Ramos (cell line): ENCODE results near the gene NCOA7.
"Not testable (repeated sequence)": the region's sequence is repeated elsewhere in the genome, so short reads cannot be mapped to it uniquely, and the experiment has no call there.

ENCODE experiments used
- in situ Hi-C: fragments of 300-500 bp; cut with MboI; formaldehyde crosslinking; loops from one replicate; pipeline ENCODE4 v1.14.3; 2022; ENCODE audit warnings: low sequenced_read_pairs; ENCODE audit not compliant: unreplicated experiment

The NCOA7 gene

DNA sequence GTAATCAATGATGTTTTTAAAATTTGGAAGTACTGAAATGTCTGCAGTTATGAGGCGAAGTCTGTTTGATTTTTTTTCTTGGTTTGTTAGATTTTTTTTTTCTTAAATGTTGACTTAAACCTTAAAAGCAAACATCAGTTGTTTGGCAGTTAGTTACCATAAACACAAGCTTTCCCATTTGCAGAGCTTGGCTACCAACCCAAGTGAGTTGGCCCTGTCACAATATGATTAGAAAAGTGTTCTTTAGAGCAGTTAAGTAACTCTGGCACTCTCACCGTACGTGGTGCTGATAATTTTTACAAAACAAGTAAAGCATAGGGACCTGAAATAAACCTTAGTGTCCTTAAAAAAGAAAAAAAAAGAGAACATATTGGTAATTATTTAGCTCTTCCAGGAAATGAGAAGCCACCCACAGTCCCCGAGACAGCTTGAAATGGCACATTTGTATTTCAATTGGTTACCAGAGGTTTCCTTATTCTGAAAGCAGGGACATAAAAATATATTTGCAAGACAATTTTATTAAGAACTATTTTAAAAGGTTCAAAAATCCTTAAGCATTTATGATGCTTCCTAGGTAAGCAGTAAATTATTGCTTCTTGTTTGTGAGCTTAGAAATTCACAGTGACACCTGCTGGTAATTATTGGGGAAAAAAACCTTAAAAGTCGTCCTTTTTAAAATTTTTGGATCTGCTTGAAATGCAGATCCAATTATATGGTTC is 37.4 kb upstream of the NCOA7 start:
- in situ Hi-C loops: loop anchor here (25.0 kb wide), 1 partner anchor 241 kb away; no protein-coding TSS in a partner anchor

- in situ Hi-C loops: loop anchor here (25.0 kb wide), 1 partner anchor 242 kb away; no protein-coding TSS in a partner anchor
Observed at GRCh38 chr6:125753937-125754259, 36.9 kb upstream of the NCOA7 start.

- in situ Hi-C loops: loop anchor here (25.0 kb wide), 1 partner anchor 242 kb away; no protein-coding TSS in a partner anchor
Observed at GRCh38 chr6:125754566-125754965, 36.2 kb upstream of the NCOA7 start.

DNA sequence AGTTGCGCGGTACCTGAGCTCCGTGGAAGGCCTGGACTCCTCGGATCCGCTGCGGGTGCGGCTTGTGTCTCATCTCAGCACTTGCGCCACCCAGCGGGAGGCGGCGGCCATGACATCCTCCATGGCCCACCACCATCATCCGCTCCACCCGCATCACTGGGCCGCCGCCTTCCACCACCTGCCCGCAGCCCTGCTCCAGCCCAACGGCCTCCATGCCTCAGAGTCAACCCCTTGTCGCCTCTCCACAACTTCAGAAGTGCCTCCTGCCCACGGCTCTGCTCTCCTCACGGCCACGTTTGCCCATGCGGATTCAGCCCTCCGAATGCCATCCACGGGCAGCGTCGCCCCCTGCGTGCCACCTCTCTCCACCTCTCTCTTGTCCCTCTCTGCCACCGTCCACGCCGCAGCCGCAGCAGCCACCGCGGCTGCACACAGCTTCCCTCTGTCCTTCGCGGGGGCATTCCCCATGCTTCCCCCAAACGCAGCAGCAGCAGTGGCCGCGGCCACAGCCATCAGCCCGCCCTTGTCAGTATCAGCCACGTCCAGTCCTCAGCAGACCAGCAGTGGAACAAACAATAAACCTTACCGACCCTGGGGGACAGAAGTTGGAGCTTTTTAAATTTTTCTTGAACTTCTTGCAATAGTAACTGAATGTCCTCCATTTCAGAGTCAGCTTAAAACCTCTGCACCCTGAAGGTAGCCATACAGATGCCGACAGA is 31.4 kb upstream of the NCOA7 start:
- in situ Hi-C loops: loop anchor here (25.0 kb wide), 1 partner anchor 247 kb away; no protein-coding TSS in a partner anchor

- in situ Hi-C loops: loop anchor here (25.0 kb wide), 1 partner anchor 248 kb away; no protein-coding TSS in a partner anchor
Observed at GRCh38 chr6:125759959-125760457, 30.8 kb upstream of the NCOA7 start.

- in situ Hi-C loops: loop anchor here (25.0 kb wide), 1 partner anchor 252 kb away; no protein-coding TSS in a partner anchor
Observed at GRCh38 chr6:125764121-125764671, 26.6 kb upstream of the NCOA7 start.

DNA sequence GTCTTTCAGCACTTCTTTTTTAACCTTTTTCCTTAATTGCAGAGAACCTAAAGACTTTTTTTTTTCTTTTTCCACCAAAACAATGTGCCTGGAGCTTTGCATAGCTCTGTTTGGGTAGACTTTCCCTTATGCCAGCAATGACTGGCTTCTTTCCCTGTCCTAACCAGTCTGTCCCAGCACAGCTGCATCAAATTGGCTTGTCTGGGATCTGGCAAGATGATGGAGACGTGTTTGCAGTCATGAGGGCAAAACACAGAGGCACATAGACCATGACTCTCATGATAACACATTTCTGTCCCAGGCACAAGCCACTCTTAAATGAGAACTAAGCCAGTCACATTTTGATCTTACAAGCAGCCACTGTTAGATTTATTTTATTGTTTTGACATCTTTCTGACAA is 24.8 kb upstream of the NCOA7 start:
- in situ Hi-C loops: loop anchor here (5.0 to 25.0 kb wide), 2 partner anchors 254 to 454 kb away; no protein-coding TSS in a partner anchor

DNA sequence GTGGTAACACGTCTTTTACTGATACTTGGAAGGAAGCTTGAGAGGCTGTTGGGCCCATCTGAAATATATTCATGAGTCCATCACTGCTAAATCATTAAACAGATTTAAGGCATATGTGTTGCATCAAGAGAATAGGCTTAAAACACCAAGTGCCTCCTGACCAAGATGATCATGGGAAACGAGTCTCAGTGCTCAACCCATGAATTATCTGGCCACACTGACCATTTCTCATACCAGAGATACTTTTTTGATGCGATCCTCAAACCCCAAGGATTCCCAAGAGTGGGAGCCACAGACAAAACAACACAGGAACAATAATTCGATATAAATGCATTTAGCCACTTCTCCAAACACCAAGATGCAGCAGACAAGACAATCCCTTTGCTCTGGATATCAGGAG is 24.1 kb upstream of the NCOA7 start:
- in situ Hi-C loops: loop anchor here (5.0 to 25.0 kb wide), 2 partner anchors 254 to 454 kb away; no protein-coding TSS in a partner anchor

GRCh38 chr6:125769147-125769783 is 21.5 kb upstream of the NCOA7 start:
- in situ Hi-C loops: loop anchor here (5.0 to 25.0 kb wide), 2 partner anchors 257 to 457 kb away; no protein-coding TSS in a partner anchor

DNA sequence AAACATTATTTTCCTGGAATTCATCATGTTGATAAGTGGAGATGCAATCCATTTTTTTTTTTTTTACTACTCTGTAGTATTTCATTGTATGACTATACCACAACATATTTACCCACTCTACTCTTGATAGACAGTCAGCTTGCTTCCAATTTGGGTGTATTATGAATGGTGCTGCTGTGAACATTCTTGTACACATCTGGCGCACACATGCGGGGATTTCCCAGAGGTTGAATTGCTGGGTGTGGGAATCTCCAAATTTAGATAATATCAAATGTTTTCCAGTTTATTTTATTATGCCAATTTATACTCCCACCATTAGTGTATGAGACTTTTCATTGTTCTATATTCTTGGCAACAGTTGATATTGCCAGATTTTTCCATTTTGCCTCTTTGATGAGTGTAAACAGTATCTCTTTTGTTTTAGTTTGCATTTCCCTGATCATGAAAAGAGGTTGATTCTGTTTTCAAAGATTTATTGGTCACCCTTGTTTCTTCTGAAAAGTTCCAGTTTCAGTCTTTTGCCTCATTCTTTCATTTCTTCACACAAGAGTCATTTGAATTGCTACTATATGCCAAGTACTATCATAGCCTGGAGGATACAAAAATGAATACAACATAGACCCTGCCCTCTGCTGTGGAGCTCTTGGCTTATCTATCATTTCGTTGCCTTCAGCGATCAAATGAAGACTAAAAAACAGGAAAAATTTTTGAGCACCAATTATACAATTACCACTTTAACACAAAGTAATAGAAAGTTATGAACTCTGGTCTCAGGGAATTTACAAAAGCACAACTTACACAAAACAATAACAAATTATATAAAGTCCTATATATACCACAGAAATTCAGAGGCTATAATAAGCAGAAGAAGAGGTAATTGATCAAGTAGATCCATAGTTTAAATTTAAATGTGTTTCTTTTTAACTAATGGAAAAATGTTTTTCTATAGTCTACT is 17.1 kb upstream of the NCOA7 start:
- in situ Hi-C loops: loop anchor here (25.0 kb wide), 1 partner anchor 261 kb away; no protein-coding TSS in a partner anchor

DNA sequence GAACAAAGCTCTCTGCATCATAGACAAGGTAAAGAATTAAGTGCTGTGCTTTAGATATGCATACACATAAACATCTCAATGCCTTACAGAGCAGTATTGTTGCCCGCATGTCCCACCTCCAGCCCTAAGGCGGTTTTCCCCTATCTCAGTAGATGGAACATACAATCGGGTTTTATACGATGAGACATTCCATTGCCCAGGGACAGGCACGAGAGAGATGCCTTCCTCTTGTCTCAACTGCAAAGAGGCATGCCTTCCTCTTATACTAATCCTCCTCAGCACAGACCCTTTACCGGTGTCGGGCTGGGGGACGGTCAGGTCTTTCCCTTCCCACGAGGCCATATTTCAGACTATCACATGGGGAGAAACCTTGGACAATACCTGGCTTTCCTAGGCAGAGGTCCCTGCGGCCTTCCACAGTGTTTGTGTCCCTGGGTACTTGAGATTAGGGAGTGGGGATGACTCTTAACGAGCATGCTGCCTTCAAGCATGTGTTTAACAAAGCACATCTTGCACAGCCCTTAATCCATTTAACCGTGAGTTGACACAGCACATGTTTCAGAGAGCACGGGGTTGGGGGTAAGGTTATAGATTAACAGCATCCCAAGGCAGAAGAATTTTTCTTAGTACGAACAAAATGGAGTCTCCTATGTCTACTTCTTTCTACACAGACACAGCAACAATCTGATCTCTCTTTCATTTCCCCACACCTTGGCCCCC is 14.5 kb upstream of the NCOA7 start:
- in situ Hi-C loops: not testable (repeated sequence)

DNA sequence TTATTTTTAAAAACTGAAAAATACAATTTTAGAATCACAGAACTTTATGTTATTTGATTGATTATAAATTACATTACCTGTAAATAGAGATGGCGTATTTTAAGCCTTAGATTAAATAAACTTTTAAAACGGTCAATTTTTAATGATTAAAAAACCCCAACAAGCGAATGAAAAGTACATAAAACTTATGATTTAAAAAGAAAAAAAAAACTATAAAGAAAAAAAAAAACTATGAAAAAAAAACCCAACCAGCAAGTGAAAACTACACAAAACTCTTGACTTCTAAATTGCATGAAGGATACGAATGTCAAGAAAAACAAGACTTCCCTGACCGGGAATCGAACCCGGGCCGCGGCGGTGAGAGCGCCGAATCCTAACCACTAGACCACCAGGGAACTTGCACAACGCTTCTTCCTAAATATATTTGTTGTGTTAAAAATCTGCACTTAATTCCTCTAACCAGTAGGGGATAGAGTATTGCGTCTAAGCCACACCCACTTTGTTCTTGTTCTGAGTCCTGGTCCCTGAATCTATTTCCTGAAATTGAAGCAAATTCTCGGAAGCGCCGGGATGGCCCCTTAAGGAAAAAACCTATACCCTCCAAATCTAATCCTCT is 10.7 kb upstream of the NCOA7 start:
- in situ Hi-C loops: no loop called here

- in situ Hi-C loops: no loop called here
Observed at GRCh38 chr6:125780540-125781313, 10.0 kb upstream of the NCOA7 start.

DNA sequence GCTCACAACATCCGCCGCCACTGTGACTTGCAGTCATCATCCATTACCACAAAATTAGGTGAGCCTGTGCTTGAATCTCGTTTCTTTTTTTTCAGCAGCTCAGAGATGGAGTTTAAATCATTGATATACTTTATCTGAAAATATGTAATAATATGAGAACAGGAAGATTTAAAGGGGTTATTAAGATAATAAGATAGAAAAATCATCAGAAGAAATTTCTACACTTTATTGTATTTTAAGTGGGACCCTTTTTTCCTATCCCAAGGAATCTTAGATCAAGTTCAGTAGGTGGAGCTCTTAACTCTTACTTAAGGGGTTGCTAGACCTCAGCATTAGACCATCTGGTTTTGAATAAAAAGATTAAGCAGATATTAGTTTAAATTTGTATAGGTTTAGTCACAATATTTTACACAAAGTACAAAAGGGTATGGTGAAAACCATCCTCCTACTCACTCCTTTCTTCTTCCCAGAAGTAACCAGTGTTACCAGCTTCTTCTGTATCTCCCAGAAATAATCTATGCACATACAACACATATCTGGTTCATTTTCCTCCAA is 9.4 kb upstream of the NCOA7 start:
- in situ Hi-C loops: no loop called here

- in situ Hi-C loops: no loop called here
Observed at GRCh38 chr6:125784365-125784764, 6.4 kb upstream of the NCOA7 start.

DNA sequence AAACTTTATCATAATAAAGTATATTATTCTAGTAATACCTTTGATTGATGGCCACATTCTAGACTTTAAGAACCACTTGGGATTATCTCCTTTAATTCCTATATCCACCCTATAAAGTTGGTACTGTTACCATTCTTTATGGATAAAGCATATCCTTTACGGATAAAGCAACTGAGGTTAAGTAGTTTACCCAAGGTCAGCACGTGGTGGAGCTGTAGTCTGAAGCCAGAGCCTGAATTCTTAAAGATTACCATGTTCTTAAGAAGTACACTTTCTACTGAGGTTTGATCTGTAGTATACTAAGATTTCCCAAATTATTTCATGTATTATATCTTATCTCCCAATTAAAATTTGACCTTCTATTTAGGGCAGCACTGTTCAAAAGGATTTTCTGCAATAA is 3.0 kb upstream of the NCOA7 start:
- in situ Hi-C loops: loop anchor here (5.0 kb wide), 1 partner anchor 170 kb away; the partner anchor contains the start of gene HINT3

DNA sequence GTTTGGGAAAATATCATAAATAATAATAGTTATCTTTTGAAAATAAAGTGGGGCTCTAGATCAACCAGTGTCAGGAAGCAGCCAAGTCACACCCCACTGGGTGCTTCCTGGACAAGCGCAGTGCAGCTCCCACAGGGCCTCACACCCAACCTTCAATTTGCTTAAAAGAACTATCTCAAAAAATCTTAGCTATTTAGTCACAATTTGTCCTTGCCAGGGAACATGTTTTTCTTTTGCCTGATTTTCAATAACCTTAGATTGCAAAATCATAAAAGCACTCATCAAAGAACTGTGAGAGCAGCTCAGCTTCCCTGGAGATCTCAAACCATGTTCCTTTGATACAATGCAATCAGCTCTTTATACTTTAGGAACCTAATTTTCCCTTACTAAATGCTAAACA is 1.6 kb upstream of the NCOA7 start:
- in situ Hi-C loops: loop anchor here (5.0 kb wide), 1 partner anchor 168 kb away; the partner anchor contains the start of gene HINT3
